HepG2 (cell line): ENCODE results near the gene MAP1LC3B. TPM values are rescaled to one million over a fixed set of nuclear protein-coding genes. Genes with fewer than 3 reads are reported as not detected.

Experiments used
- ATM ChIP-seq: fragments of 450-650 bp; IDR thresholded peaks from 2 replicates; pipeline ENCODE4 v1.7.1; 2017; ENCODE audit warnings: mild to moderate bottlenecking, borderline replicate concordance
- ATRX ChIP-seq: sonication (generic); formaldehyde crosslinking; IDR thresholded peaks from 2 replicates; pipeline ENCODE4 v1.4.0; 2020; ENCODE audit warnings: missing genetic modification reagents, borderline replicate concordance
- CERS6 ChIP-seq: sonication (generic); formaldehyde crosslinking; IDR thresholded peaks from 2 replicates; pipeline ENCODE4 v1.5.0; 2020; ENCODE audit warnings: missing genetic modification reagents
- DZIP1 ChIP-seq: sonication (generic); formaldehyde crosslinking; IDR thresholded peaks from 2 replicates; pipeline ENCODE4 v1.5.0; 2020; ENCODE audit warnings: mild to moderate bottlenecking, missing genetic modification reagents
- E2F5 ChIP-seq: sonication (generic); formaldehyde crosslinking; conservative IDR thresholded peaks from 2 replicates; pipeline ENCODE4 v1.4.0; 2020; ENCODE audit warnings: missing genetic modification reagents
- FOXA3 ChIP-seq: IDR thresholded peaks from 2 replicates; pipeline ENCODE4 v1.6.1; 2016; ENCODE audit warnings: missing genetic modification reagents, missing compliant biosample characterization
- KMT2B ChIP-seq: IDR thresholded peaks from 2 replicates; pipeline ENCODE4 v1.6.1; 2016; ENCODE audit warnings: missing genetic modification reagents, missing compliant biosample characterization
- MED13 ChIP-seq: sonication (generic); formaldehyde crosslinking; IDR thresholded peaks from 2 replicates; pipeline ENCODE4 v1.5.0; 2020; ENCODE audit warnings: missing genetic modification reagents
- MXD3 ChIP-seq: IDR thresholded peaks from 2 replicates; pipeline ENCODE4 v1.6.1; 2016; ENCODE audit warnings: mild to moderate bottlenecking, missing biosample characterization, missing genetic modification reagents
- PHF5A ChIP-seq: IDR thresholded peaks from one replicate; pipeline ENCODE4 v1.6.1; 2018; ENCODE audit warnings: low read depth, missing genetic modification reagents; ENCODE audit not compliant: unreplicated experiment
- REPIN1 ChIP-seq: sonication (generic); formaldehyde crosslinking; IDR thresholded peaks from 2 replicates; pipeline ENCODE4 v1.8.0; 2022; ENCODE audit warnings: missing genetic modification reagents, low read depth, mild to moderate bottlenecking, borderline replicate concordance
- SALL2 ChIP-seq: sonication (generic); formaldehyde crosslinking; IDR thresholded peaks from 2 replicates; pipeline ENCODE4 v1.8.1; 2023; ENCODE audit warnings: mild to moderate bottlenecking, missing genetic modification reagents, inconsistent platforms
- SMYD3 ChIP-seq: sonication (generic); formaldehyde crosslinking; IDR thresholded peaks from 2 replicates; pipeline ENCODE4 v1.8.1; 2023; ENCODE audit warnings: mild to moderate bottlenecking, missing genetic modification reagents
- SP4 ChIP-seq: sonication (generic); formaldehyde crosslinking; IDR thresholded peaks from 2 replicates; pipeline ENCODE4 v1.8.1; 2023; ENCODE audit warnings: mild to moderate bottlenecking, missing genetic modification reagents
- ZBTB39 ChIP-seq: sonication (generic); formaldehyde crosslinking; IDR thresholded peaks from 2 replicates; pipeline ENCODE4 v1.5.0; 2020; ENCODE audit warnings: missing genetic modification reagents
- ZBTB44 ChIP-seq: sonication (generic); formaldehyde crosslinking; IDR thresholded peaks from 2 replicates; pipeline ENCODE4 v1.4.0; 2020; ENCODE audit warnings: missing genetic modification reagents
- ZNF296 ChIP-seq: sonication (generic); formaldehyde crosslinking; conservative IDR thresholded peaks from 2 replicates; pipeline ENCODE4 v1.5.0; 2020; ENCODE audit warnings: mild to moderate bottlenecking, missing genetic modification reagents
- ZNF33A ChIP-seq: sonication (generic); formaldehyde crosslinking; IDR thresholded peaks from 2 replicates; pipeline ENCODE4 v1.5.1; 2020; ENCODE audit warnings: missing genetic modification reagents, mild to moderate bottlenecking, moderate library complexity, borderline replicate concordance
- ZNF709 ChIP-seq: sonication (generic); formaldehyde crosslinking; IDR thresholded peaks from 2 replicates; pipeline ENCODE4 v1.5.0; 2020; ENCODE audit warnings: mild to moderate bottlenecking, missing genetic modification reagents
- ZNF746 ChIP-seq: sonication (generic); formaldehyde crosslinking; IDR thresholded peaks from 2 replicates; pipeline ENCODE4 v1.8.0; 2022; ENCODE audit warnings: mild to moderate bottlenecking, missing genetic modification reagents
- polyA plus RNA-seq, 8 experiments: library from polyadenylated mRNA; depleted of rRNA in 3 of 8; stranded (reverse) in 7 of 8; unstranded in 1 of 8; fragments of >200 nt; fragmentation: Illumina TruSeq in 4 of 8; extraction: Trizol in 4 of 8; gene quantifications; 2 replicates each; pipeline versions ENCODE4 v1.2.1 to v1.2.3, GENCODE V29; 2011 to 2016; ENCODE audit warnings: low read depth in 4 of 8, missing spikeins in 1 of 8, mixed read lengths in 1 of 8; ENCODE audit not compliant: insufficient read depth in 1 of 8
- total RNA-seq, 5 experiments: library from RNA; depleted of rRNA; stranded (reverse); fragments of >200 nt; fragmentation: Illumina TruSeq; extraction: Trizol; gene quantifications; 2 replicates each; pipeline ENCODE4 v1.2.3, GENCODE V29; 2016; ENCODE audit warnings: low read depth in 1 of 5

The MAP1LC3B gene
- total and polyA plus RNA-seq, 2 of the 13 experiments (the other 11 are each of a cell fraction or from before 2014, with no cell fraction given), result 15.7 to 37.4 TPM

- TF ChIP-seq CERS6 (no peak), MED13 (CRISPR knock-in tag) (no peak), ZNF296 (CRISPR knock-in tag) (no peak), REPIN1 (CRISPR knock-in tag) (peak; percentile 70; the same call in 1 of the 2 replicates), MXD3 (CRISPR knock-in tag) (no peak), SMYD3 (peak; percentile 43; the same call in 1 of the 2 replicates), PHF5A (peak; percentile 23), SALL2 (CRISPR knock-in tag) (peak; percentile 62; the same call in 1 of the 2 replicates), ZBTB39 (CRISPR knock-in tag) (no peak), FOXA3 (CRISPR knock-in tag) (peak; percentile 97), KMT2B (CRISPR knock-in tag) (peak; percentile 21; the same call in 1 of the 2 replicates), ZNF746 (CRISPR knock-in tag) (no peak), ZBTB44 (CRISPR knock-in tag) (no peak; the same call in none of the 2 replicates), DZIP1 (CRISPR knock-in tag) (no peak), E2F5 (CRISPR knock-in tag) (no peak), ZNF709 (CRISPR knock-in tag) (no peak), SP4 (peak; percentile 91), ATM (peak; percentile 81; the same call in 1 of the 2 replicates), ZNF33A (no peak), ATRX (CRISPR knock-in tag) (no peak)
Measured at GRCh38 chr16:87387942-87388817, 4.0 kb upstream of the MAP1LC3B start (continued).
